ENCODE data around the gene MUC4. TPM values are rescaled to one million over a fixed set of nuclear protein-coding genes. Genes with fewer than 3 reads are reported as not detected.
"Not testable (repeated sequence)": the region's sequence is repeated elsewhere in the genome, so short reads cannot be mapped to it uniquely, and the experiment has no call there.

Gene MUC4
- total and polyA plus RNA-seq, 9 donors: 0.02 to 0.99 (median 0.31) TPM; not detected in 2

DNA sequence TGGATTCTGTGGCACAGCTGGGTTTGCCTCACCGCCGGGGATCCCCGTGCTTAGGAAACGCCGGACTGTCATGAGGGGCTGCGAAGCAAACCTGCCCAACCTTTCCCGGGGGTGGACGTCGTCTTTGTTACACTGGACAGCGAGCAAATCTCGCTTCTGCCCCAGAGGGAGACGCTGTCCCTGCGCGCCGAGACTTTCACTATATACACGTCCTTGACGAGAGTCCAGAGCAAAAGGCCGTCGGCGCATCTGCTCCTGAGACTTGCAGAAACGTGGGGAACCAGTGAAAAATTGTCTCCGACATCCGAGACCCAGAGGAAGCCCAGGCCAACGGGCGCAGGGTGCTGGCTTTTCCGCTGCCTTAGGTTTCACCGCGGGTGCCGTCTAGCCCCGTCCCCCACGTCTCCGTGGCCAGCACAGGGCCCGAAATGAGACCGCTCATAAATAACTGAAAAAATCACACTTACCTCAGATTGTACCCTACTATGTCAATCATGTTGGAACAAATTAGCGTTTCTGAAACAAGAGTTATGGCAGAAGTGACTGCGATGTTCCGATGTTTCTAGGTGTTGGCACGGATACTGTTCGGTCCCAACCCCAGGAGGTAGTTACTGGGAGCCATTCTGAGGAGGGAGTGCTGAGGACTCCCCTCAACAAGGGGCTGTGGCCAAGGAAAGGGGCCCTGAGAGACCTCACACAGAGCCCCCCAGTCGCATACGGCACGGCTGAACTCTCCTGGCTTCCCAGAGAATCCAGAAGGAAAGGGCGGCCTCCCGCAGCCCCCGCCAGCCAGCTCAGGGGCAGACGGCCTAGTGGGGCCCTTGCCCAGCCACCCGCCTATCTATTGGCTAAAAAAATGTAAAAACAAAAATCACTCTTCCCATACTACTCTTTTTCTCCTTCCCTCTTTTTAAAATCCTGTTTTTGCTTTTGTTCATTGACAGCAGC, 14.4 kb upstream of the MUC4 start:
- DNase-seq: no peak
- H3K27me3 ChIP-seq: no peaks in the 10 kb centered on the region
- intact Hi-C loops (cut with DNase I): no loop called here
- H3K36me3 ChIP-seq: no peaks in the 10 kb centered on the region
- no peaks in the 10 kb centered on the region for H3K9me3 ChIP-seq
- H3K27ac ChIP-seq: no peak overlapping the region
- WGBS, 3 donors: 88 to 94% (median 89%) methylated on average over 47 of the region's 47 CpGs
- TF ChIP-seq EP300 (IDR thresholded peaks at IDR 0.05) (no peak), POLR2A (IDR thresholded peaks at IDR 0.05) (no peak)
- TF ChIP-seq, protein P1, sequence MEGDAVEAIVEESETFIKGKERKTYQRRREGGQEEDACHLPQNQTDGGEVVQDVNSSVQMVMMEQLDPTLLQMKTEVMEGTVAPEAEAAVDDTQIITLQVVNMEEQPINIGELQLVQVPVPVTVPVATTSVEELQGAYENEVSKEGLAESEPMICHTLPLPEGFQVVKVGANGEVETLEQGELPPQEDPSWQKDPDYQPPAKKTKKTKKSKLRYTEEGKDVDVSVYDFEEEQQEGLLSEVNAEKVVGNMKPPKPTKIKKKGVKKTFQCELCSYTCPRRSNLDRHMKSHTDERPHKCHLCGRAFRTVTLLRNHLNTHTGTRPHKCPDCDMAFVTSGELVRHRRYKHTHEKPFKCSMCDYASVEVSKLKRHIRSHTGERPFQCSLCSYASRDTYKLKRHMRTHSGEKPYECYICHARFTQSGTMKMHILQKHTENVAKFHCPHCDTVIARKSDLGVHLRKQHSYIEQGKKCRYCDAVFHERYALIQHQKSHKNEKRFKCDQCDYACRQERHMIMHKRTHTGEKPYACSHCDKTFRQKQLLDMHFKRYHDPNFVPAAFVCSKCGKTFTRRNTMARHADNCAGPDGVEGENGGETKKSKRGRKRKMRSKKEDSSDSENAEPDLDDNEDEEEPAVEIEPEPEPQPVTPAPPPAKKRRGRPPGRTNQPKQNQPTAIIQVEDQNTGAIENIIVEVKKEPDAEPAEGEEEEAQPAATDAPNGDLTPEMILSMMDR (IDR thresholded peaks at IDR 0.05): no peak
- H3K4me3 ChIP-seq: no peak overlapping the region
- H3K4me1 ChIP-seq (ENCODE audit: insufficient read depth): no peaks in the 10 kb centered on the region

DNA sequence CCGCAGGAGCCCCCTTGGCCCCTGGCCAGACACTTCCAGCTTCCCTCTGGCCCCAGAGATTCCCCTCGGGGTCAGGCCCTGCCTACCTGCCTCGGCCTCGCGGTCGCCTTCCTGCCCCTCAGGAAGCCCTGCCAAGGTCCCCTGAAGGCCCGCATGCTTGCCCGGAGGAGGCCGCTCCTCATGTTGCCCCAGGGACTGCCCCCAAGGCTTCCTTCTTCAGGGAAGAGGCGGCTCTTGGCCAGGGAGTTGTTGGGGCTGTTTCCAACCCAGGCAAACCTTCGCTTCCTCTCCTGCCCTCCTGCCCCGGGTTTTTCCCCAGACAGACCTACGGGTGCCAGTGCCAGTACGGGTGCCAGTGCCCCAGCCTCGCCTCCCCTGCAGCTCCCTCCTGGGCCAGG, 13.5 kb upstream of the MUC4 start:
- no peaks in the 10 kb centered on the region for H3K4me1 ChIP-seq (ENCODE audit: insufficient read depth)
- no peaks in the 10 kb centered on the region for H3K9me3 ChIP-seq
- TF ChIP-seq POLR2A (IDR thresholded peaks at IDR 0.05) (no peak), EP300 (IDR thresholded peaks at IDR 0.05) (no peak)
- TF ChIP-seq, protein P1 (IDR thresholded peaks at IDR 0.05): no peak
- no peak overlapping the region for H3K27ac ChIP-seq
- 65 to 66% (median 66%) methylated on average over 15 of the region's 15 CpGs for WGBS, 3 donors
- no peak for DNase-seq
- intact Hi-C loops (cut with DNase I): no loop called here
- H3K4me3 ChIP-seq: no peak overlapping the region
- H3K27me3 ChIP-seq: no peaks in the 10 kb centered on the region
- H3K36me3 ChIP-seq: no peaks in the 10 kb centered on the region

DNA sequence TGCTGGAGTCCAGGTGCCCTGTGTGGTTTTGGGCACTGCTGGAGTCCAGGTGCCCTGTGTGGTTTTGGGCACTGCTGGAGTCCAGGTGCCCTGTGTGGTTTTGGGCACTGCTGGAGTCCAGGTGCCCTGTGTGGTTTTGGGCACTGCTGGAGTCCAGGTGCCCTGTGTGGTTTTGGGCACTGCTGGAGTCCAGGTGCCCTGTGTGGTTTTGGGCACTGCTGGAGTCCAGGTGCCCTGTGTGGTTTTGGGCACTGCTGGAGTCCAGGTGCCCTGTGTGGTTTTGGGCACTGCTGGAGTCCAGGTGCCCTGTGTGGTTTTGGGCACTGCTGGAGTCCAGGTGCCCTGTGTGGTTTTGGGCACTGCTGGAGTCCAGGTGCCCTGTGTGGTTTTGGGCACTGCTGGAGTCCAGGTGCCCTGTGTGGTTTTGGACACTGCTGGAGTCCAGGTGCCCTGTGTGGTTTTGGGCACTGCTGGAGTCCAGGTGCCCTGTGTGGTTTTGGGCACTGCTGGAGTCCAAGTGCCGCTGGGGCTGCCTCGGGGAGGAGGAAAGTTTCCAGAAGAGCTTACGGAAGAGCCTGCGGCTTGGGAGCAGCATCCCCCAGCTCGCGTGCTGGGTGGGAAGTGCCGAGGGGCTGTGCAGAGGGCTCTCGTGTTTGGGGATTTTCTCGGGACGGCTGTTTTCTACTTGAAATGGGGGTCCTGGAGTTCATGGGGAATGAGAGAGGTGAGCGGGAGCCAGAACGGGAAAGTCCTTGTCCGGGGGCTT, 12.9 kb upstream of the MUC4 start:
- DNase-seq; H3K4me3 ChIP-seq; H3K27me3 ChIP-seq; H3K4me1 ChIP-seq (ENCODE audit: insufficient read depth); H3K27ac ChIP-seq; H3K9me3 ChIP-seq; H3K36me3 ChIP-seq; intact Hi-C loops (cut with DNase I): not testable (repeated sequence)
- WGBS, 3 donors: 25 to 30% (median 30%) methylated on average over 13 of the region's 13 CpGs

DNA sequence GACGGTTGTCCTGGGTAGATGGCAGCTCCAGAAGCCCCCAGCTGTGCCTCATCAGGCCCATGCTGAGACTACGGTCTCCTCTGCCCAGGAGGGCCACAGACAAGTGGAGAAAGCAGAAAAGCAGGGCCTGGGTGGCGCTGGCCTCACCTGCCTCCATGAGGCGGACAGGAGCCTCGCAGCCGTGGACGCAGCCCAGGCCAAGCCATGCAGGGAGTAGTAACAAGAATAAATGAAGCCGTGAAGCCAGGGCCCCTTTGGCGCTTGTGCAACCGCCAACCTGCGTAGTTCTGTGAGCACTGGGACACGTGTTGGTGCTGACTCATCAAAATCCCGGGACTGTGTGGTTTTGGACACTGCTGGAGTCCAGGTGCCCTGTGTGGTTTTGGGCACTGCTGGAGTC, 12.3 kb upstream of the MUC4 start:
- intact Hi-C loops (cut with DNase I): no loop called here
- Histone ChIP-seq H3K4me1 (ENCODE audit: insufficient read depth) (no peaks in the 10 kb centered on the region), H3K27me3 (no peaks in the 10 kb centered on the region), H3K4me3 (no peak overlapping the region), H3K27ac (no peak overlapping the region), H3K9me3 (no peaks in the 10 kb centered on the region), H3K36me3 (no peaks in the 10 kb centered on the region)
- DNase-seq: no peak
- TF ChIP-seq EP300 (IDR thresholded peaks at IDR 0.05) (no peak), POLR2A (IDR thresholded peaks at IDR 0.05) (no peak)
- TF ChIP-seq, protein P1 (IDR thresholded peaks at IDR 0.05): no peak
- 40 to 57% (median 48%) methylated on average over 13 of the region's 13 CpGs for WGBS, 3 donors
